GM12864 (cell line): ENCODE measurements around the gene PBLD.

ENCODE experiments used
- DNase-seq: peaks from one replicate; pipeline ENCODE4 v3.0.0-alpha.2; 2011; ENCODE audit warnings: low read depth
- H3K4me3 ChIP-seq: 2 replicates; pipeline ENCODE4 v1.5.1; 2011; ENCODE audit warnings: mild to moderate bottlenecking, low read depth, low read length, control low read depth
- CTCF ChIP-seq: IDR thresholded peaks from 2 replicates; pipeline ENCODE4 v1.5.1; 2011; ENCODE audit warnings: low read depth, mild to moderate bottlenecking, moderate library complexity, low read length, control low read depth, inconsistent platforms; ENCODE audit errors: missing control alignments

PBLD gene

GRCh38 chr10:68276224-68276623 is 56.5 kb downstream of the PBLD start:
- no peak for DNase-seq
- no peak for TF ChIP-seq CTCF
- H3K4me3 ChIP-seq: no peak overlapping the region

GRCh38 chr10:68275600-68276126 is 57.1 kb downstream of the PBLD start:
- no peak overlapping the region for H3K4me3 ChIP-seq
- no peak for DNase-seq
- TF ChIP-seq CTCF: no peak

- no peak for TF ChIP-seq CTCF
- no peak for DNase-seq
- H3K4me3 ChIP-seq: no peak overlapping the region
Measured at GRCh38 chr10:68272833-68273232, 59.9 kb downstream of the PBLD start.

- no peak for TF ChIP-seq CTCF
- H3K4me3 ChIP-seq: no peak overlapping the region
- DNase-seq: no peak
Measured at GRCh38 chr10:68271196-68271882, 61.4 kb downstream of the PBLD start.

GRCh38 chr10:68269562-68270290 is 63.0 kb downstream of the PBLD start:
- no peak for TF ChIP-seq CTCF
- no peak for DNase-seq
- no peak overlapping the region for H3K4me3 ChIP-seq

GRCh38 chr10:68261132-68261856 is 71.4 kb downstream of the PBLD start:
- no peak for TF ChIP-seq CTCF
- H3K4me3 ChIP-seq: no peak overlapping the region

More at GRCh38 chr10:68261132-68261856, 71.4 kb downstream of the PBLD start:
- no peak for DNase-seq
